ENCODE results near the gene DSCAM.

Gene DSCAM

DNA sequence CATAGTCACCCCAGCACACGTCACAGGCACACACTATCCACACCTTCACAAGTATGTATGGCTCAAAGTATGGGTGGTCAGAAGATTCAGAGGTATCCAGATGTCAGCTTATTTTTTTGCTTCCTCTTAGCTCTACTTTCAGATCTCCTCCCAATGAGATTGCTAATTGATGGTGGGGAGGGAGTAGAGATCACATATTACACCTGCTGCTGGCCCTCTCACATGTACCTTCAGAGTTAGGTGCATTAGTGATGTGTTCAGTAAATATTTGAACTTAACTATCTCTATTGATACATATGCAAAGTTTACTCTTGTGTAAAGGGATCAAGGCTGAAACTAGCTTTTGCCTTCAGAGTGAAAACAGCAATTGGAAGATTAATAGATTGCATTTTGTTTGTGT, 717.1 kb downstream of the DSCAM start:
- Histone ChIP-seq H3K4me1 (ENCODE audit: control insufficient read depth, insufficient read depth, low read length) (no peaks in the 10 kb centered on the region), H3K9me3 (ENCODE audit: control insufficient read depth in 2 of 2, low read length in 2 of 2) (peaks cover 0 to 10% of the 10 kb centered on the region in 2 donors), H3K4me3 (ENCODE audit: low read length in 2 of 2) (no peak overlapping the region), H3K27me3 (ENCODE audit: control insufficient read depth in 1 of 2, insufficient read depth in 2 of 2, low read length in 2 of 2) (peaks cover 0 to 3% of the 10 kb centered on the region in 2 donors), H3K36me3 (ENCODE audit: control insufficient read depth in 2 of 2, insufficient read depth in 2 of 2, low read length in 2 of 2) (no peaks in the 10 kb centered on the region), H3K9ac (ENCODE audit: low read length in 2 of 2) (no peak overlapping the region), H3K27ac (ENCODE audit: low read length) (no peak overlapping the region)

DNA sequence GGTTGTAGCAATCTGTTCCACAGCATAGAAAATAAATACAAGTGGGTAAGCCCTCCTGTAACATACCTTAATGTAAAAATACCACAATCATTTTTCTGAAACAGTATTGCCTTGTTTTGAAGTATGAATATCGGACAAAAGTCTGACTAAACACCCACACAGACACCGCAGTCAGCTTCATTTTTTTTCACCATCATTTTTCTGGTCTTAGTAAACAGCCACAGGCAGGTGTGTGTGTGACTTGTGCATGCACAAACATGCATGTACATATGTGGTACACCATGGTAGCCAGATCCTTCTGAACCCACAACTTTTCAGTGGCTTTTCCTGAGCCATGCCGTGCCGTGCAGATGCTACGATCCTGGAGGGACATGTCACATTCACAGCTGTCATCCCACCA, 718.1 kb downstream of the DSCAM start:
- H3K36me3 ChIP-seq (ENCODE audit: control insufficient read depth in 2 of 2, insufficient read depth in 2 of 2, low read length in 2 of 2): no peaks in the 10 kb centered on the region
- peaks cover 0 to 3% of the 10 kb centered on the region in 2 donors for H3K27me3 ChIP-seq (ENCODE audit: control insufficient read depth in 1 of 2, insufficient read depth in 2 of 2, low read length in 2 of 2)
- peaks cover 0 to 14% of the 10 kb centered on the region in 2 donors for H3K9me3 ChIP-seq (ENCODE audit: control insufficient read depth in 2 of 2, low read length in 2 of 2)
- no peak overlapping the region for H3K9ac ChIP-seq (ENCODE audit: low read length in 2 of 2)
- no peaks in the 10 kb centered on the region for H3K4me1 ChIP-seq (ENCODE audit: control insufficient read depth, insufficient read depth, low read length)
- H3K27ac ChIP-seq (ENCODE audit: low read length): no peak overlapping the region
- H3K4me3 ChIP-seq (ENCODE audit: low read length in 2 of 2): no peak overlapping the region

DNA sequence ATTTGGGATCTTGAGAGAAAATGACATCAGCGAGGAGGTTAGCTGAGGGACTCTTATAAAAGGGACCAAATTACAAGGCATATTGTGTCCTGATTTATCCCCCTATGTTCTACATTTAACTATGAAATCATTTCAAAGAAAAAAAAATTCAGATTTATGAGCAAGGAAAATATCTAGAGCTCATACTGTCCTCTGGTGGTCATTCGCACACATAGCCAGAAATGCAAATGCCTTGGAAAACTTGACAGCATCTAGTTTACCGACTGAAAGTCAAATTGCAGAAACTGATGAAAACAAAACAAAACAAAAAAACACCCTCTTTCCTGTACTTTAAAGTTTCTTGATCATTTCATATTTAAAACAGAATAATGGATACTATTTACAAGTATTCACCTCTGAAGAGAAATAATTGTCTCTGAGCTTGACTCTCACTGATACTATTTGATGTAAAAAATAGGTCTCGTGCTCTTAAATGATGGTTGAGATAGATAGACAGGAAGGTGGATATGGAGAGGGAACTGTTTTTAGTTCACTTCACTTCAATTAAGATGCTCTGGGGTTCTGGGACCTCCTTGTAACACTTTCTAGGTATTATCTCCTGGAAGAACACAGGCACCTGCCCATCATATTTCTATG, 725.9 kb downstream of the DSCAM start:
- Histone ChIP-seq H3K36me3 (ENCODE audit: control insufficient read depth in 2 of 2, insufficient read depth in 2 of 2, low read length in 2 of 2) (no peaks in the 10 kb centered on the region), H3K4me1 (ENCODE audit: control insufficient read depth, insufficient read depth, low read length) (no peaks in the 10 kb centered on the region), H3K9me3 (ENCODE audit: control insufficient read depth in 2 of 2, low read length in 2 of 2) (peaks cover 0 to 7% of the 10 kb centered on the region in 2 donors), H3K4me3 (ENCODE audit: low read length in 2 of 2) (no peak overlapping the region), H3K27me3 (ENCODE audit: control insufficient read depth in 1 of 2, insufficient read depth in 2 of 2, low read length in 2 of 2) (no peaks in the 10 kb centered on the region), H3K9ac (ENCODE audit: low read length in 2 of 2) (no peak overlapping the region), H3K27ac (ENCODE audit: low read length) (no peak overlapping the region)

DNA sequence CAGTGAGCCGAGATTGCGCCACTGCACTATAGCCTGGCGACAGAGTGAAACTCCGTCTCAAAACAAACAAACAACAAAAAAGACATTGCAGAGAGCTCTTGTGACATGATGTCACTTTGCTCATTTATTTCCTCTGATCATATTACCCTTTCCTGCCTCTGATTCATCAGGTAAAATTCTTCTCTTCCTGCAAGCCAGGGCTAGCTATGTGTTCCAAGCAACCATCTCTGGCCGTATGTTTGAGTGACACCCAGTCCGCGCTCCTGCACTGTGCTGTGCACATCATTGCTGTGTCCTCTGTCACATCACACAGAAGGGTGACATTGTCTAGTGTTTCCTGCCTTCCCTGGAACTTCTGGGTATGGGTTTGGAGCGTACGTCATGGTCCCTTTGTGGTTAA, 728.4 kb downstream of the DSCAM start:
- Histone ChIP-seq H3K27ac (ENCODE audit: low read length) (no peak overlapping the region), H3K36me3 (ENCODE audit: control insufficient read depth in 2 of 2, insufficient read depth in 2 of 2, low read length in 2 of 2) (no peaks in the 10 kb centered on the region), H3K27me3 (ENCODE audit: control insufficient read depth in 1 of 2, insufficient read depth in 2 of 2, low read length in 2 of 2) (no peaks in the 10 kb centered on the region), H3K9ac (ENCODE audit: low read length in 2 of 2) (no peak overlapping the region), H3K9me3 (ENCODE audit: control insufficient read depth in 2 of 2, low read length in 2 of 2) (no peaks in the 10 kb centered on the region), H3K4me1 (ENCODE audit: control insufficient read depth, insufficient read depth, low read length) (no peaks in the 10 kb centered on the region), H3K4me3 (ENCODE audit: low read length in 2 of 2) (no peak overlapping the region)

DNA sequence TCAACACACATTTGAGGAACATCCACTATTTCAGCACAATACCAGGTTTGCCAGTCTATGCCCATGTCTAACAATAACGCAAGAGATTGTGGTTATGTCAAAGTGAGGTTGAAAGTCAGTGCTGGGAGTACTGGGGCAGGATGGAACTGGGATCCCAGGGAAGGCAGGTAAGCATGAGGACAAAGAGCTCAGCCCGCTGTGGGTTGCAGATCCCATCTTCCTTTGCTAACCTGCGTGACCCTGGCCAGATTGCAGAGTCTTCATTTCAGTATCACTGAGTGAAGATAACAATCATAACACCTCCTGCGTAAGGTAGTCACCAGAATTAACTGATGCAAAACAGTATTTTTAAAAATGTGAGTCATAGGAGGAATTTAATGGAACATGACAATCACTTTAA, 729.7 kb downstream of the DSCAM start:
- H3K4me3 ChIP-seq (ENCODE audit: low read length in 2 of 2): no peak overlapping the region
- no peaks in the 10 kb centered on the region for H3K9me3 ChIP-seq (ENCODE audit: control insufficient read depth in 2 of 2, low read length in 2 of 2)
- H3K27ac ChIP-seq (ENCODE audit: low read length): no peak overlapping the region
- H3K4me1 ChIP-seq (ENCODE audit: control insufficient read depth, insufficient read depth, low read length): no peaks in the 10 kb centered on the region
- H3K27me3 ChIP-seq (ENCODE audit: control insufficient read depth in 1 of 2, insufficient read depth in 2 of 2, low read length in 2 of 2): no peaks in the 10 kb centered on the region
- no peak overlapping the region for H3K9ac ChIP-seq (ENCODE audit: low read length in 2 of 2)
- H3K36me3 ChIP-seq (ENCODE audit: control insufficient read depth in 2 of 2, insufficient read depth in 2 of 2, low read length in 2 of 2): no peaks in the 10 kb centered on the region

DNA sequence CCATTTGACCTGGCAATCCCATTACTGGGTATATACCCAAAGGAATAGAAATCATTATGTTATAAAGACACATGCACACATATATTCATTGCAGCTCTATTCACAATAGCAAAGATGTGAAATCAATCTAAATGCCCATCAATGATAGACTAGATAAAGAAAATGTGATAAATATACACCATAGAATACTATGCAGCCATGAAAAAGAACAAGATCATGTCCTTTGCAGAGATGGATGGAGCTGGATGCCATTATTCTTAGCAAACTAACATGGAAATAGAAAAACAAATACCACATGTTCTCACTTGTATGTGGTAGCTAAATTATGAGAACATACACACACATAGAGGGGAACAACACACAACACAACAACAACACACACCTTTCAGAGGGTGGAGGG, 731.2 kb downstream of the DSCAM start:
- Histone ChIP-seq H3K4me1 (ENCODE audit: control insufficient read depth, insufficient read depth, low read length) (no peaks in the 10 kb centered on the region), H3K4me3 (ENCODE audit: low read length in 2 of 2) (no peak overlapping the region), H3K36me3 (ENCODE audit: control insufficient read depth in 2 of 2, insufficient read depth in 2 of 2, low read length in 2 of 2) (no peaks in the 10 kb centered on the region), H3K9ac (ENCODE audit: low read length in 2 of 2) (no peak overlapping the region), H3K27me3 (ENCODE audit: control insufficient read depth in 1 of 2, insufficient read depth in 2 of 2, low read length in 2 of 2) (no peaks in the 10 kb centered on the region), H3K27ac (ENCODE audit: low read length) (no peak overlapping the region), H3K9me3 (ENCODE audit: control insufficient read depth in 2 of 2, low read length in 2 of 2) (no peaks in the 10 kb centered on the region)

DNA sequence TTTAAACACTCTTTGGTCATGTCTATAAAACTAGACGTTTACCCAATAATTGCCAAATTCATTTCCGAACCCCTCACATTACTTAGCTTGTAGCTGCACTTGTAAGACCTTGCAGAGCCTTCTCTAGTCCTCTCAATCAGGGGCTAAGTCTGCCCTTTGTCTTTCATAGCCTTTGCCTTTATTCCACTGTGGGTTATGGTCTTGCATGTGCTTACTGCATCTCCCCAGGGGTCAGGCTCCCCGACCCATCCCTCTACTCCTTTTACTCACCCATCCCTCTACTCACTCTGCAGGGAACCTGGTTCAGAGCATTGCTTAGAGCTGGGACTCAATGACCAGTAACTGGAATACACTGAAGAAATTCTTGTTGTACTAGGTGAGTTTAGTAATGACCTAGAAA, 744.3 kb downstream of the DSCAM start:
- Histone ChIP-seq H3K9ac (ENCODE audit: low read length in 2 of 2) (no peak overlapping the region), H3K9me3 (ENCODE audit: control insufficient read depth in 2 of 2, low read length in 2 of 2) (no peaks in the 10 kb centered on the region), H3K27me3 (ENCODE audit: control insufficient read depth in 1 of 2, insufficient read depth in 2 of 2, low read length in 2 of 2) (no peaks in the 10 kb centered on the region), H3K36me3 (ENCODE audit: control insufficient read depth in 2 of 2, insufficient read depth in 2 of 2, low read length in 2 of 2) (no peaks in the 10 kb centered on the region), H3K27ac (ENCODE audit: low read length) (no peak overlapping the region), H3K4me3 (ENCODE audit: low read length in 2 of 2) (no peak overlapping the region), H3K4me1 (ENCODE audit: control insufficient read depth, insufficient read depth, low read length) (no peaks in the 10 kb centered on the region)

DNA sequence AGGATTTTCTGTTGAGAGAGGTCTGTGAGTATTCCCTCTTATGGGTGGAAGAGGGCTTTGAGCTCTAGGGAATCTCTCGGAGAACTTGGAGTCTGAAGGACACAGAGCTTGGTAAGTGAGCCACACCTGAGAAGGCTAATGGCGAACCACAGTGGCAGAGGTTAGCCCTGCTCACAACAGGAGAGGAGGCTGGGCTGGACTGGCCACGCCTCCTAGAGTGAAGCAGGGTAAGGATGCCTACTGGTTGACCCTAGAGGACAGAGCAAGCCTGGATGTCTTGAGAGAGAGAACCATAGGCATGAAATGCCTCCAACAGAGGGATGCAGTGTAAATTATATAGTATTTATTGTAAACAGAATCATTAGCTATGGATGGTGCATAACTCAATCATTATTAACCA, 747.1 kb downstream of the DSCAM start:
- no peaks in the 10 kb centered on the region for H3K4me1 ChIP-seq (ENCODE audit: control insufficient read depth, insufficient read depth, low read length)
- H3K9ac ChIP-seq (ENCODE audit: low read length in 2 of 2): no peak overlapping the region
- no peaks in the 10 kb centered on the region for H3K9me3 ChIP-seq (ENCODE audit: control insufficient read depth in 2 of 2, low read length in 2 of 2)
- no peaks in the 10 kb centered on the region for H3K27me3 ChIP-seq (ENCODE audit: control insufficient read depth in 1 of 2, insufficient read depth in 2 of 2, low read length in 2 of 2)
- H3K27ac ChIP-seq (ENCODE audit: low read length): no peak overlapping the region
- H3K4me3 ChIP-seq (ENCODE audit: low read length in 2 of 2): no peak overlapping the region
- H3K36me3 ChIP-seq (ENCODE audit: control insufficient read depth in 2 of 2, insufficient read depth in 2 of 2, low read length in 2 of 2): no peaks in the 10 kb centered on the region

DNA sequence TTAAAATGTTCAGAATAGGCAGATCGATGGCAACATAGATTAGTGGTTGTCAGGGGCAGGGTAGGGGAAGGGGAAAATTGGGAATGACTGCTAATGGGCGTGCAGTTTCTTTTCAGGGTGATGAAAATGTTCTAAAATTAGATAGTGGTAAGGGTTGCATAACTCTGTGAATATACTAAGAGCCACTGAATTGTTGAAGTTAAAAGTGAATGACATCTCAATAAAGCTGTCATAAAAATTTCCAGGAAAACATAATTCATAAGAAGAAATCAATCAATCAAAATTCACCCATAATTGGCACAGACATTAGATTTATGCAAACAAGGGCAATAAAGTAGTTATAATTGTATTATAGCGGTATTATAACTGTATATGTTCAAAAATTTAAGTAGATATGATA, 751.5 kb downstream of the DSCAM start:
- Histone ChIP-seq H3K27me3 (ENCODE audit: control insufficient read depth in 1 of 2, insufficient read depth in 2 of 2, low read length in 2 of 2) (no peaks in the 10 kb centered on the region), H3K27ac (ENCODE audit: low read length) (no peak overlapping the region), H3K4me1 (ENCODE audit: control insufficient read depth, insufficient read depth, low read length) (no peaks in the 10 kb centered on the region), H3K4me3 (ENCODE audit: low read length in 2 of 2) (no peak overlapping the region), H3K36me3 (ENCODE audit: control insufficient read depth in 2 of 2, insufficient read depth in 2 of 2, low read length in 2 of 2) (no peaks in the 10 kb centered on the region), H3K9ac (ENCODE audit: low read length in 2 of 2) (no peak overlapping the region), H3K9me3 (ENCODE audit: control insufficient read depth in 2 of 2, low read length in 2 of 2) (no peaks in the 10 kb centered on the region)

DNA sequence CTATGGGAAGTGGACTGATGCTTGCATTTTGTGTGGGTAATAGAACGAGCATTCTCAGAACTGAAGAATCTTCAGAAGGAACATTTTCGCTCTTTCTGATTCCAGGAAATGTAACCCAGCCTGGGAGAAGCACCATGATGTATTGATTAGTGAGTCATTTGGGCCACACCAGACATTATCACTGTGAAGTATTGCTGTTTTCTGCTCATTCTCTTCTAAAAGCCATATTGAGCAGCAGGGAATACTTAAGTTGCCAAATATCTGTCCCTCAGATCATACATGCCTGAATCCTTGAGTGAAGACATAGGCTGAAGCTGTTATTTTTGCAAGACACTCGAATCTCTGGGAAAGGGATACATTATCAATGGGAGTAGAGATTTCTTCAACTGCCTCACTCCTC, 766.6 kb downstream of the DSCAM start:
- H3K36me3 ChIP-seq (ENCODE audit: control insufficient read depth in 2 of 2, insufficient read depth in 2 of 2, low read length in 2 of 2): no peaks in the 10 kb centered on the region
- H3K4me3 ChIP-seq (ENCODE audit: low read length in 2 of 2): no peak overlapping the region
- no peaks in the 10 kb centered on the region for H3K4me1 ChIP-seq (ENCODE audit: control insufficient read depth, insufficient read depth, low read length)
- H3K9me3 ChIP-seq (ENCODE audit: control insufficient read depth in 2 of 2, low read length in 2 of 2): no peaks in the 10 kb centered on the region
- no peak overlapping the region for H3K27ac ChIP-seq (ENCODE audit: low read length)
- H3K9ac ChIP-seq (ENCODE audit: low read length in 2 of 2): no peak overlapping the region
- peaks cover 0 to 2% of the 10 kb centered on the region in 2 donors for H3K27me3 ChIP-seq (ENCODE audit: control insufficient read depth in 1 of 2, insufficient read depth in 2 of 2, low read length in 2 of 2)

DNA sequence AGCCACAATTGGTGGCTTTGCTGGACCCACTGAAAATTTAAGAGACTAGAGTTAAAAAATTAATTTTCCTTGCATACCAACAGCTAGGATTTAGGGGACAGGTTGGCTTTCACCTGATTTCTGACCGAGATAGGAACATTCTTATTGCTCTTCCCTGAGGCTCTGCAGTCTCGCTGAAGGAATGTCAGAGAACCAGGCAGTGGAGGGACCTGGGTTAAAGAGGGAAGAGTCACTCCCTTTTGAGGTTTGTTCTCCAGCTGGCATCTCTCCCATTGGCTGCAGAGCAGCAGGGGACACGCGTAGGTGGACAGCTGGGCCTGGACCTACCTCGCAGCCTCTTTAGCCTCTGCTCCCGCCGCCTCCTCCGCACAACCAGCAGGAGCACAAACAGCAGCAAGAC, 772.2 kb downstream of the DSCAM start:
- H3K36me3 ChIP-seq (ENCODE audit: control insufficient read depth in 2 of 2, insufficient read depth in 2 of 2, low read length in 2 of 2): no peaks in the 10 kb centered on the region
- H3K27me3 ChIP-seq (ENCODE audit: control insufficient read depth in 1 of 2, insufficient read depth in 2 of 2, low read length in 2 of 2): no peaks in the 10 kb centered on the region
- H3K9ac ChIP-seq (ENCODE audit: low read length in 2 of 2): no peak overlapping the region
- H3K27ac ChIP-seq (ENCODE audit: low read length): peak overlapping the region; percentile 66
- H3K4me1 ChIP-seq (ENCODE audit: control insufficient read depth, insufficient read depth, low read length): peaks cover 9% of the 10 kb centered on the region
- H3K9me3 ChIP-seq (ENCODE audit: control insufficient read depth in 2 of 2, low read length in 2 of 2): no peaks in the 10 kb centered on the region
- peak overlapping the region in 1 of 2 donors; percentile 49 for H3K4me3 ChIP-seq (ENCODE audit: low read length in 2 of 2)
